HepG2 (cell line): ENCODE results near the gene HNF1B. TPM values are rescaled to one million over a fixed set of nuclear protein-coding genes. Genes with fewer than 3 reads are reported as not detected.
A peak's percentile ranks its signal among the peaks of the same experiment; 100 is the strongest.

Experiments
- CREM ChIP-seq, 2 experiments: sonication (generic) in 1 of 2; formaldehyde crosslinking in 1 of 2; IDR thresholded peaks; 2 replicates each; pipeline versions ENCODE4 v1.4.0 to v1.6.1; 2016 to 2020; ENCODE audit warnings: antibody characterized with exemption in 1 of 2, mild to moderate bottlenecking in 1 of 2, missing genetic modification reagents in 1 of 2
- FOXP1 ChIP-seq, 2 experiments: fragments of 450-650 bp in 1 of 2; IDR thresholded peaks; 2 replicates each; pipeline ENCODE4 v1.6.1; 2017 to 2018; ENCODE audit warnings: antibody characterized with exemption in 1 of 2
- KDM2A ChIP-seq: sonication (generic); formaldehyde crosslinking; IDR thresholded peaks from 2 replicates; pipeline ENCODE4 v1.4.0; 2020; ENCODE audit warnings: low read depth, missing genetic modification reagents, borderline replicate concordance
- MAZ ChIP-seq, 2 experiments: sonication (generic) in 1 of 2; formaldehyde crosslinking in 1 of 2; IDR thresholded peaks; 2 replicates each; pipeline versions ENCODE4 v1.5.0 to v1.6.1; 2012 to 2020; ENCODE audit warnings: low read depth in 2 of 2, mild to moderate bottlenecking in 2 of 2, borderline replicate concordance in 1 of 2, improper control_type of control experiment in 1 of 2, low read length in 1 of 2, missing genetic modification reagents in 1 of 2, moderate library complexity in 1 of 2
- MTA3 ChIP-seq: sonication (generic); formaldehyde crosslinking; IDR thresholded peaks from 2 replicates; pipeline ENCODE4 v1.4.0; 2020; ENCODE audit warnings: missing genetic modification reagents
- PREB ChIP-seq: sonication (generic); formaldehyde crosslinking; IDR thresholded peaks from 2 replicates; pipeline ENCODE4 v1.4.0; 2020; ENCODE audit warnings: missing genetic modification reagents
- RAD51 ChIP-seq: fragments of 450-650 bp; IDR thresholded peaks from 2 replicates; pipeline ENCODE4 v1.6.1; 2016; ENCODE audit warnings: borderline replicate concordance
- REXO4 ChIP-seq: sonication (generic); formaldehyde crosslinking; IDR thresholded peaks from 2 replicates; pipeline ENCODE4 v1.8.0; 2022; ENCODE audit warnings: missing genetic modification reagents, mild to moderate bottlenecking, borderline replicate concordance
- SMAD1 ChIP-seq: sonication (generic); formaldehyde crosslinking; IDR thresholded peaks from 2 replicates; pipeline ENCODE4 v1.4.0; 2020; ENCODE audit warnings: missing genetic modification reagents, low read depth, mild to moderate bottlenecking, borderline replicate concordance
- TBX3 ChIP-seq: fragments of 450-650 bp; IDR thresholded peaks from 2 replicates; pipeline ENCODE4 v1.6.1; 2017; ENCODE audit warnings: antibody characterized with exemption, mild to moderate bottlenecking, inconsistent platforms, borderline replicate concordance
- ZBTB38 ChIP-seq: sonication (generic); formaldehyde crosslinking; IDR thresholded peaks from 2 replicates; pipeline ENCODE4 v1.5.1; 2020; ENCODE audit warnings: mild to moderate bottlenecking, missing genetic modification reagents
- ZBTB40 ChIP-seq, 2 experiments: fragments of 450-650 bp in 1 of 2; sonication (generic) in 1 of 2; formaldehyde crosslinking in 1 of 2; IDR thresholded peaks; 2 replicates each; pipeline versions ENCODE4 v1.6.1 to v1.8.0; 2016 to 2022; ENCODE audit warnings: antibody characterized with exemption in 1 of 2, mild to moderate bottlenecking in 1 of 2, missing genetic modification reagents in 1 of 2
- ZNF331 ChIP-seq: sonication (generic); formaldehyde crosslinking; IDR thresholded peaks from 2 replicates; pipeline ENCODE4 v1.4.0; 2020; ENCODE audit warnings: missing genetic modification reagents
- ZNF550 ChIP-seq: sonication (generic); formaldehyde crosslinking; IDR thresholded peaks from 2 replicates; pipeline ENCODE4 v1.4.0; 2020; ENCODE audit warnings: mild to moderate bottlenecking, missing genetic modification reagents, borderline replicate concordance
- ZNF652 ChIP-seq: IDR thresholded peaks from 2 replicates; pipeline ENCODE4 v1.6.1; 2016; ENCODE audit warnings: low read depth, borderline replicate concordance
- ZNF772 ChIP-seq: sonication (generic); formaldehyde crosslinking; IDR thresholded peaks from 2 replicates; pipeline ENCODE4 v1.5.0; 2020; ENCODE audit warnings: mild to moderate bottlenecking, missing genetic modification reagents
- ZNF776 ChIP-seq: sonication (generic); formaldehyde crosslinking; IDR thresholded peaks from 2 replicates; pipeline ENCODE4 v1.4.0; 2020; ENCODE audit warnings: mild to moderate bottlenecking, missing genetic modification reagents
- ZNF780A ChIP-seq: sonication (generic); formaldehyde crosslinking; IDR thresholded peaks from 2 replicates; pipeline ENCODE4 v1.8.0; 2022; ENCODE audit warnings: mild to moderate bottlenecking, missing genetic modification reagents, moderate library complexity
- polyA plus RNA-seq, 8 experiments: library from polyadenylated mRNA; depleted of rRNA in 3 of 8; stranded (reverse) in 7 of 8; unstranded in 1 of 8; fragments of >200 nt; fragmentation: Illumina TruSeq in 4 of 8; extraction: Trizol in 4 of 8; gene quantifications; 2 replicates each; pipeline versions ENCODE4 v1.2.1 to v1.2.3, GENCODE V29; 2011 to 2016; ENCODE audit warnings: low read depth in 4 of 8, missing spikeins in 1 of 8, mixed read lengths in 1 of 8; ENCODE audit not compliant: insufficient read depth in 1 of 8
- total RNA-seq, 5 experiments: library from RNA; depleted of rRNA; stranded (reverse); fragments of >200 nt; fragmentation: Illumina TruSeq; extraction: Trizol; gene quantifications; 2 replicates each; pipeline ENCODE4 v1.2.3, GENCODE V29; 2016; ENCODE audit warnings: low read depth in 1 of 5

Gene HNF1B
- total and polyA plus RNA-seq, 2 of the 13 experiments (the other 11 are each of a cell fraction or from before 2014, with no cell fraction given): 1.9 to 5.3 TPM

DNA sequence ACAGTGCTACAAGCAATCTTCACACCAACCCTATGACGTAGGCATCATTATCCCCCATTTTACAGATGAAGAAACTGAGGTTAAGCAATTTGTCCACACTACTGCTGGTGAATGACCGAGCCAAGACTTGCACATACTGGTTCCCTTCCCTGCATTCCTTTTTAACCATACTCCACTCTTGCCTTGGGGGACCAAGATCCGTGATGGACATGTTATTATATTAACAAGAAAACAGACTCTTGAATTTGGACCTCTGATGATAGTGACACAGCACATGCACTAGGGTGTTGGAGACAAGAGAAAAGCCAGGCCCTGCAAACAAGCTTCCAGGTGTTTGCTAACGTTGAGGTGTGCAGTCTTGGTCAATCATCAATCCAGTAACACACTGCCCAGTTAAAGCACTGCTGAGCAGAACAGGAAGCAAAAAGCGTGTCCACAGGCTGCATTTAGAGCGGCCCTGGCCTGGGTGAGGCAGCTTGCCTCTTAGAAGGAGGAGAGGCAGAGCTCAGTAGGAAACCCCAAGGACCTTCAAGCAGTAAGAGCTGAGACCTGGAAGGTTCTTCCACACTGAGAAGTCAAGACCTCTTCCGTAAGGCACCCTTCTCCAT lies 36.7 kb downstream of the HNF1B start (continued):
- TF ChIP-seq ZBTB40 (IDR thresholded peaks at IDR 0.05) (no peak), ZBTB40 (CRISPR knock-in tag; IDR thresholded peaks at IDR 0.05) (no peak; the same call in 1 of the 2 replicates), SMAD1 (CRISPR knock-in tag) (no peak), KDM2A (CRISPR knock-in tag) (no peak), FOXP1 (IDR thresholded peaks at IDR 0.05) (no peak), FOXP1 (CRISPR knock-in tag; IDR thresholded peaks at IDR 0.05) (peak; percentile 58; the same call in 1 of the 2 replicates), ZNF772 (no peak), PREB (no peak), REXO4 (CRISPR knock-in tag) (no peak), RAD51 (no peak), MAZ (IDR thresholded peaks at IDR 0.05; ENCODE audit: borderline replicate concordance, low read depth, low read length) (no peak), MAZ (CRISPR knock-in tag; IDR thresholded peaks at IDR 0.05; ENCODE audit: low read depth) (no peak), ZNF780A (CRISPR knock-in tag) (no peak), ZNF550 (CRISPR knock-in tag) (no peak), CREM (IDR thresholded peaks at IDR 0.05) (no peak), CREM (CRISPR knock-in tag; IDR thresholded peaks at IDR 0.05) (no peak), ZNF652 (no peak), TBX3 (peak; percentile 30; the same call in 1 of the 2 replicates), ZNF331 (peak; percentile 80), ZNF776 (CRISPR knock-in tag) (no peak), MTA3 (CRISPR knock-in tag) (no peak), ZBTB38 (CRISPR knock-in tag) (no peak)
